Middle frontal gyrus (tissue), 1 donor: ENCODE measurements around the gene IFT74.

Experiments used
- DNase-seq: peaks from one replicate; pipeline ENCODE4 v3.0.0-alpha.2; 2015; ENCODE audit warnings: low spot score; ENCODE audit errors: extremely low spot score

Gene IFT74

GRCh38 chr9:26973989-26974388, 17.8 kb downstream of the IFT74 start:
- DNase-seq = no peak

GRCh38 chr9:26974927-26975326, 18.7 kb downstream of the IFT74 start:
- no peak for DNase-seq

- DNase-seq = no peak
Measured at GRCh38 chr9:26975728-26976707, 19.8 kb downstream of the IFT74 start.

- no peak for DNase-seq
Measured at GRCh38 chr9:26983340-26983739, 27.1 kb downstream of the IFT74 start.

GRCh38 chr9:26995810-26996209, 39.6 kb downstream of the IFT74 start:
- no peak for DNase-seq

GRCh38 chr9:27003426-27004077, 47.3 kb downstream of the IFT74 start:
- no peak for DNase-seq

GRCh38 chr9:27005491-27005890, 49.3 kb downstream of the IFT74 start, which contains the start of gene LRRC19:
Gene LRRC19 (minus strand): TSS chr9:27005672. CDS start chr9:26999694, 5,978 bp downstream.
- no peak for DNase-seq

- DNase-seq = no peak
Measured at GRCh38 chr9:27019589-27019988, 63.4 kb downstream of the IFT74 start.

- no peak for DNase-seq
Measured at GRCh38 chr9:27022920-27023319, 66.7 kb downstream of the IFT74 start.

GRCh38 chr9:27029186-27029585, 73.0 kb downstream of the IFT74 start:
- no peak for DNase-seq

- peak; percentile 33 for DNase-seq
Measured at GRCh38 chr9:27033815-27034403, 77.7 kb downstream of the IFT74 start.

- DNase-seq = no peak
Measured at GRCh38 chr9:27037499-27037898, 81.3 kb downstream of the IFT74 start.

- no peak for DNase-seq
Measured at GRCh38 chr9:27041746-27042145, 85.5 kb downstream of the IFT74 start.

- no peak for DNase-seq
Measured at GRCh38 chr9:27042476-27042875, 86.3 kb downstream of the IFT74 start.

- DNase-seq = no peak
Measured at GRCh38 chr9:27043176-27043575, 87.0 kb downstream of the IFT74 start.

- no peak for DNase-seq
Measured at GRCh38 chr9:27047136-27047535, 90.9 kb downstream of the IFT74 start.

- no peak for DNase-seq
Measured at GRCh38 chr9:27053369-27054022, 97.3 kb downstream of the IFT74 start.

- DNase-seq = no peak
Measured at GRCh38 chr9:27054125-27054524, 97.9 kb downstream of the IFT74 start.

- no peak for DNase-seq
Measured at GRCh38 chr9:27054841-27055240, 98.6 kb downstream of the IFT74 start.

- no peak for DNase-seq
Measured at GRCh38 chr9:27059412-27059811, 103.2 kb downstream of the IFT74 start.

- DNase-seq = no peak
Measured at GRCh38 chr9:27059907-27060306, 103.7 kb downstream of the IFT74 start.

- no peak for DNase-seq
Measured at GRCh38 chr9:27065288-27065687, 109.1 kb downstream of the IFT74 start.
